Caco-2 (cell line): Measurements from ENCODE around the gene DIAPH1. TPM values are rescaled to one million over a fixed set of nuclear protein-coding genes. Genes with fewer than 3 reads are reported as not detected.

ENCODE experiments used
- BruUV-seq: library from RNA; stranded (reverse); fragments of 400-500 nt; replicated peaks from 2 replicates; lab custom pipeline; 2021; lab: Mats Ljungman, UMichigan
- CTCF ChIA-PET: fragments of 300-600 bp; sonication (Branson Sonifier 250); formaldehyde crosslinking; loops from one replicate; lab custom pipeline; 2022; ENCODE audit warnings: antibody characterized with exemption; lab: Charles Lee
- POLR2A ChIA-PET: fragments of 300-600 bp; sonication (Branson Sonifier 250); formaldehyde crosslinking; loops from one replicate; lab custom pipeline; 2022; ENCODE audit warnings: antibody characterized with exemption; lab: Charles Lee
- DNase-seq, 2 experiments: peaks; one replicate each; pipeline versions ENCODE4 v3.0.0 to v3.0.0-alpha.2; 2020 to 2022
- H3K27me3 ChIP-seq: replicated peaks from 2 replicates; pipeline ENCODE4 v1.6.0; 2011; ENCODE audit warnings: low read length; ENCODE audit not compliant: control insufficient read depth, insufficient read depth
- H3K36me3 ChIP-seq: 2 replicates; pipeline ENCODE4 v1.5.1; 2011; ENCODE audit warnings: low read length; ENCODE audit not compliant: control insufficient read depth, insufficient read depth
- H3K4me1 ChIP-seq: fragments of 250-450 bp; sonication (Bioruptor Pico); 2 replicates; pipeline ENCODE4 v1.5.1; 2020; ENCODE audit warnings: mild to moderate bottlenecking
- H3K4me3 ChIP-seq: 2 replicates; pipeline ENCODE4 v1.5.1; 2011; ENCODE audit warnings: low read depth, mild to moderate bottlenecking, control low read depth, low read length
- H3K9me3 ChIP-seq: fragments of 250-450 bp; sonication (Bioruptor Pico); 2 replicates; pipeline ENCODE4 v1.5.1; 2020; ENCODE audit warnings: mild to moderate bottlenecking, moderate library complexity
- H3K27ac Mint-ChIP-seq: one replicate; pipeline ENCODE4 v1.8.0; 2022; ENCODE audit warnings: mixed read lengths; ENCODE audit not compliant: unreplicated experiment
- H3K27me3 Mint-ChIP-seq: one replicate; pipeline ENCODE4 v1.8.0; 2022; ENCODE audit warnings: mixed read lengths; ENCODE audit not compliant: insufficient read depth, unreplicated experiment
- H3K36me3 Mint-ChIP-seq: one replicate; pipeline ENCODE4 v1.8.0; 2022; ENCODE audit warnings: mild to moderate bottlenecking, mixed read lengths; ENCODE audit not compliant: insufficient read depth, unreplicated experiment
- H3K4me1 Mint-ChIP-seq: one replicate; pipeline ENCODE4 v1.8.0; 2022; ENCODE audit warnings: low read depth, mixed read lengths; ENCODE audit not compliant: unreplicated experiment
- H3K4me3 Mint-ChIP-seq: one replicate; pipeline ENCODE4 v1.8.0; 2022; ENCODE audit warnings: mild to moderate bottlenecking, moderate library complexity, mixed read lengths; ENCODE audit not compliant: unreplicated experiment
- H3K9me3 Mint-ChIP-seq: one replicate; pipeline ENCODE4 v1.8.0; 2022; ENCODE audit warnings: mixed read lengths; ENCODE audit not compliant: unreplicated experiment
- intact Hi-C: fragments of 100-400 bp; cut with micrococcal nuclease; formaldehyde crosslinking; loops from one replicate; pipeline ENCODE4 v1.10.0; 2022; ENCODE audit not compliant: unreplicated experiment
- total RNA-seq: library from RNA; stranded (reverse); gene quantifications from 2 replicates; pipeline ENCODE4 v1.2.3, GENCODE V29; 2022
- TF ChIP-seq, protein P1 (sequence below), 2 experiments: fragments of 200-600 bp in 1 of 2; IDR thresholded peaks; 1 replicate in 1 of 2; 2 replicates in 1 of 2; pipeline versions ENCODE4 v1.5.1 to v1.8.0; 2011 to 2022; ENCODE audit warnings: antibody characterized with exemption in 1 of 2, control low read depth in 1 of 2, inconsistent platforms in 1 of 2, low read depth in 1 of 2, low read length in 1 of 2, mild to moderate bottlenecking in 1 of 2, moderate library complexity in 1 of 2; ENCODE audit not compliant: insufficient read depth in 1 of 2, severe bottlenecking in 1 of 2, unreplicated experiment in 1 of 2

The DIAPH1 gene
- total RNA-seq, 1 experiment from 2014 or later = 161 TPM

DNA sequence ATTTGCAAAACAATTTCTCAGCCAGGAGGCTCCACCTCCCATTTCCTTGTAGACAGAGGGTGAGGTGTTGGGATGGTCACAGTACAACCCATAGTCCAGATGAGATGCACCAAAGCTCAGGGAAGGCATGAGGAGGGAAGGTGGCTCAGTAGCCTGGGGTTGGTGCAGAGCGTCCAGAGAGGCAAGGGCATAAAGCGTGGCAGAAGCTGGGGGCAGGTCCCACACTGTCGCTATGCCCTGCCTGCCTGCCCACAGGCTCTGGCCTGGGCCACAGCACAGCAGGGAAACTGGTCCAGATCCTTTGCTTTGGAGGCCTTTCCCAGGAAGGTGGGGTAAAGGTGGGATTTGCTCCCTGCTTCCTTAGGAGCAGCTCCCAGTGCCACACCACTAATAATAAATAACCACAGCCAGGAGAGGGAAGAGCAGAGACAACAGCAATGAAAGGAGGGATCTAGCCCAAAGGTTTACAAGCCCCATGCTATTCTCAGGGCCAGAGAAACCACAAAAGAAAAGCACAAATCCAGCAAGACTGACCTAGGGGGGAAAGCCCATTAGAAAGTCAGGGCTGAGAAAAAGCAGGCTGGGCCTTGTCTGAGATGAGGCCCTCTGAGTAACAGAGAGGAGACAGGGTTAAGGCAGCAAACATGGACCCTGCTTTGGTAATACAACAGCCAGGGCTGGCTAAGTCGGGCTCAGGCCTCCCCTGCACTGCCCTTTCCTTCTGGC is 102.7 kb downstream of the DIAPH1 start:
- no peak overlapping the region for H3K4me3 Mint-ChIP-seq
- Histone ChIP-seq H3K27me3 (no peaks in the 10 kb centered on the region), H3K9me3 (no peaks in the 10 kb centered on the region), H3K4me3 (no peak overlapping the region), H3K36me3 (no peaks in the 10 kb centered on the region; the same call in 1 of the 2 replicates), H3K4me1 (no peaks in the 10 kb centered on the region)
- CTCF ChIA-PET = interaction anchor here (1.1 kb wide), 1 partner anchor 103 kb away, joined by 4 read pairs; the partner anchor contains the start of gene PCDHGA10
- no peak for DNase-seq
- H3K27ac Mint-ChIP-seq = peak overlapping the region; percentile 55
- H3K9me3 Mint-ChIP-seq = no peaks in the 10 kb centered on the region
- intact Hi-C loops = no loop called here
- no peaks in the 10 kb centered on the region for H3K4me1 Mint-ChIP-seq
- H3K27me3 Mint-ChIP-seq = no peaks in the 10 kb centered on the region
- TF ChIP-seq, protein P1, sequence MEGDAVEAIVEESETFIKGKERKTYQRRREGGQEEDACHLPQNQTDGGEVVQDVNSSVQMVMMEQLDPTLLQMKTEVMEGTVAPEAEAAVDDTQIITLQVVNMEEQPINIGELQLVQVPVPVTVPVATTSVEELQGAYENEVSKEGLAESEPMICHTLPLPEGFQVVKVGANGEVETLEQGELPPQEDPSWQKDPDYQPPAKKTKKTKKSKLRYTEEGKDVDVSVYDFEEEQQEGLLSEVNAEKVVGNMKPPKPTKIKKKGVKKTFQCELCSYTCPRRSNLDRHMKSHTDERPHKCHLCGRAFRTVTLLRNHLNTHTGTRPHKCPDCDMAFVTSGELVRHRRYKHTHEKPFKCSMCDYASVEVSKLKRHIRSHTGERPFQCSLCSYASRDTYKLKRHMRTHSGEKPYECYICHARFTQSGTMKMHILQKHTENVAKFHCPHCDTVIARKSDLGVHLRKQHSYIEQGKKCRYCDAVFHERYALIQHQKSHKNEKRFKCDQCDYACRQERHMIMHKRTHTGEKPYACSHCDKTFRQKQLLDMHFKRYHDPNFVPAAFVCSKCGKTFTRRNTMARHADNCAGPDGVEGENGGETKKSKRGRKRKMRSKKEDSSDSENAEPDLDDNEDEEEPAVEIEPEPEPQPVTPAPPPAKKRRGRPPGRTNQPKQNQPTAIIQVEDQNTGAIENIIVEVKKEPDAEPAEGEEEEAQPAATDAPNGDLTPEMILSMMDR (IDR thresholded peaks at IDR 0.05; ENCODE audit: insufficient read depth in 1 of 2, low read depth in 1 of 2, low read length in 1 of 2, severe bottlenecking in 1 of 2, unreplicated experiment in 1 of 2) = no peak
- POLR2A ChIA-PET = no interaction called here
- BruUV-seq = no TSS peak
- peaks cover 98% of the 10 kb centered on the region for H3K36me3 Mint-ChIP-seq

DNA sequence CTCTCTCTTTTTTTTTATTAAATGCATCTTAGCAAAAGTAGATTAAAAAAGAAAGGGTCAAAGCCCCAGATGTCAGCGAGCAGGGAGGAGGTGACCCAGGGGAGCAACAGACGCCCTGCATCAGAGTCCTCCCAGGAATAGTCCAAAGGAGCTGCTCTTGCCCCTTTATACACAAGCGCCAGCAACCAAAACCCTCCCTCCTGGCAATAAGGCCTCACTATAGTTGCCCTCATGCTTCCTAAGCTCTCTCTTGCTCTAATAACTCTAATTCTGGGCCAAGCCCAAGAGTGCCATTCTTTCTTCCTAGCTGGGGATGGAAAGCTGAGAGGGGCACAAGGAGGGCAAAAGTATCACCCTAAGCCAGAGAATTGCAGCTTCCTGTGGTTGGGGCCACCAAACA is 103.7 kb downstream of the DIAPH1 start:
- no peaks in the 10 kb centered on the region for H3K4me1 ChIP-seq
- no peaks in the 10 kb centered on the region for H3K27me3 ChIP-seq
- TSS peak; percentile 69 for BruUV-seq
- no peaks in the 10 kb centered on the region for H3K4me1 Mint-ChIP-seq
- no peak for DNase-seq
- peaks cover 88% of the 10 kb centered on the region for H3K36me3 Mint-ChIP-seq
- H3K27ac Mint-ChIP-seq = no peak overlapping the region
- no peaks in the 10 kb centered on the region for H3K9me3 ChIP-seq
- H3K36me3 ChIP-seq = no peaks in the 10 kb centered on the region; the same call in 1 of the 2 replicates
- no peak overlapping the region for H3K4me3 Mint-ChIP-seq
- H3K27me3 Mint-ChIP-seq = no peaks in the 10 kb centered on the region
- TF ChIP-seq, protein P1 (IDR thresholded peaks at IDR 0.05; ENCODE audit: insufficient read depth in 1 of 2, low read depth in 1 of 2, low read length in 1 of 2, severe bottlenecking in 1 of 2, unreplicated experiment in 1 of 2) = no peak
- POLR2A ChIA-PET = no interaction called here
- no peak overlapping the region for H3K4me3 ChIP-seq
- intact Hi-C loops = no loop called here
- CTCF ChIA-PET = interaction anchor here (1.1 kb wide), 1 partner anchor 102 kb away, joined by 4 read pairs; the partner anchor contains the start of gene PCDHGA10
- H3K9me3 Mint-ChIP-seq = no peaks in the 10 kb centered on the region

DNA sequence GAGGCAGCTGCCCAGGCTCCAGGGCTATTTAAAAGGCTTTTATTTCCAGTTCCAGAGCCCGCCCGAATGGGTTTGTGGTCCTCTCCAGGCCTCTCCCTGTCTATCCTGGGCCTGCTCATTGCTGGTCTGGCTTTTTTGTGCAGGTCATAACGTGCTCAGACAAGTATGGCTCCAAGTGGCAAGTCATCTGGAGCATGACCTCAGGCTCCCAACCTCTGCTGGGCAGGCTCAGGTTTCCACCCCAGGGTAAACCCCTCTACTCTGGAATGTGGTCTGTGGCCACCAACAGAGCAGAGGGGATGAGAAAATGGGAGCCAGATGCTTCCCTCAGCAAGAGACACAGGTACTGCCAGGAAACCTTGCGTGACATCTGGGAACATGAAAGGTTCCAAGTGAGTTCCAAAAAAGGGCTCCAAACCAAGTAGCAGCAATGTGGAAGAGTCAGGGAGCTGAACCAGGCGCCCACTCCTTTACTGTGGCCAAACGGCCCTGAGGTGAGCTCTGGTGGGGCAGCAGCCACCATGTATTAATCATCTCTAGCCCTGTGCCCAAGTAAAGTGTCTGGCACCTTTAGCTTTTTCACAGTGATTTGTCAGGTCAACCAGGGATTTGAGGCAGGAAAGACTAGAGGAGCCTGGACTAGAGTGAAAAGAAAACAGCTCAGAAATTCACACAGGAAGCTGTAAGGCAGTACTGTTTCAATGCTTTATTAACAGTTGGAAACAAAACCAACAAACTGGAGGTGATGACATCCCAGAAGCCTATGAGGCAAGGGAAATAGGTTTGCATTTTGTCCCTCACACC is 104.3 kb downstream of the DIAPH1 start:
- no peak overlapping the region for H3K4me3 Mint-ChIP-seq
- intact Hi-C loops = no loop called here
- H3K27me3 Mint-ChIP-seq = no peaks in the 10 kb centered on the region
- Histone ChIP-seq H3K9me3 (no peaks in the 10 kb centered on the region), H3K4me3 (no peak overlapping the region), H3K4me1 (no peaks in the 10 kb centered on the region), H3K27me3 (no peaks in the 10 kb centered on the region), H3K36me3 (no peaks in the 10 kb centered on the region; the same call in 1 of the 2 replicates)
- ChIA-PET POLR2A (no interaction called here), CTCF (interaction anchor here (1.1 to 1.3 kb wide), 2 partner anchors 11 to 102 kb away, joined by 4 read pairs; partner anchors contain the start of gene PCDHGA10)
- BruUV-seq = no TSS peak
- no peaks in the 10 kb centered on the region for H3K4me1 Mint-ChIP-seq
- H3K9me3 Mint-ChIP-seq = no peaks in the 10 kb centered on the region
- no peak overlapping the region for H3K27ac Mint-ChIP-seq
- H3K36me3 Mint-ChIP-seq = peaks cover 82% of the 10 kb centered on the region
- peak in 1 of 2 experiments; percentile 75 for DNase-seq
- TF ChIP-seq, protein P1 (IDR thresholded peaks at IDR 0.05; ENCODE audit: insufficient read depth in 1 of 2, low read depth in 1 of 2, low read length in 1 of 2, severe bottlenecking in 1 of 2, unreplicated experiment in 1 of 2) = no peak
